ENCODE measurements around the gene TFDP1. TPM values are rescaled to one million over a fixed set of nuclear protein-coding genes. Genes with fewer than 3 reads are reported as not detected.

Gene TFDP1
- total RNA-seq, 4 donors from 2014 or later, result 48.0 to 84.2 (median 53.9) TPM

DNA sequence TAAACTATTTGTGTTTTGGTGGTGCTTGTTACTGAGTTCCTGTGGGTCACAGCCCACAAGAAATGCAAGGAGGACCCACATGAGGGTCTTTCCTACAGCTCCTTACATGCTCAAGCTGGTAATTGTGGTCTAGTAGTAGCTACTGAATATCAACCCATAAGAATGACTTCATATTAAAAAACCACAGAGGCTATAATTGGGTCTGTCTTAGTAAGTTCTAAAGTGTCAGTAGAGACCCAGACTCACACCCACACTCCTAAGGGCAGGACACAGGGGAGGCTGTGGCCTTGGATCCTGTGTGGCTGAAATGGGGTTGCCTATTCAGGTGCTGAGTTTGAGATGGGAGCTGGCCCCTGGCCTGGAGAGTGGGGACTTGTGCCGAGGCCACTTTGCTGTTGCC, 19.6 kb downstream of the TFDP1 start:
- Histone ChIP-seq H3K27me3 (no peaks in the 10 kb centered on the region), H3K4me3 (replicated peaks in 1 of 3) (no peak overlapping the region), H3K4me1 (no peaks in the 10 kb centered on the region), H3K36me3 (no peaks in the 10 kb centered on the region), H3K9me3 (no peaks in the 10 kb centered on the region), H3K27ac (no peak overlapping the region)
- DNase-seq, result no peak
- intact Hi-C loops (cut with DNase I), result no loop called here
- WGBS, 2 donors, result 60 to 100% methylated on average over 1 of the region's 1 CpG
- TF ChIP-seq, protein P1, sequence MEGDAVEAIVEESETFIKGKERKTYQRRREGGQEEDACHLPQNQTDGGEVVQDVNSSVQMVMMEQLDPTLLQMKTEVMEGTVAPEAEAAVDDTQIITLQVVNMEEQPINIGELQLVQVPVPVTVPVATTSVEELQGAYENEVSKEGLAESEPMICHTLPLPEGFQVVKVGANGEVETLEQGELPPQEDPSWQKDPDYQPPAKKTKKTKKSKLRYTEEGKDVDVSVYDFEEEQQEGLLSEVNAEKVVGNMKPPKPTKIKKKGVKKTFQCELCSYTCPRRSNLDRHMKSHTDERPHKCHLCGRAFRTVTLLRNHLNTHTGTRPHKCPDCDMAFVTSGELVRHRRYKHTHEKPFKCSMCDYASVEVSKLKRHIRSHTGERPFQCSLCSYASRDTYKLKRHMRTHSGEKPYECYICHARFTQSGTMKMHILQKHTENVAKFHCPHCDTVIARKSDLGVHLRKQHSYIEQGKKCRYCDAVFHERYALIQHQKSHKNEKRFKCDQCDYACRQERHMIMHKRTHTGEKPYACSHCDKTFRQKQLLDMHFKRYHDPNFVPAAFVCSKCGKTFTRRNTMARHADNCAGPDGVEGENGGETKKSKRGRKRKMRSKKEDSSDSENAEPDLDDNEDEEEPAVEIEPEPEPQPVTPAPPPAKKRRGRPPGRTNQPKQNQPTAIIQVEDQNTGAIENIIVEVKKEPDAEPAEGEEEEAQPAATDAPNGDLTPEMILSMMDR (IDR thresholded peaks at IDR 0.05), result no peak
- no peak for TF ChIP-seq POLR2A (IDR thresholded peaks at IDR 0.05)

DNA sequence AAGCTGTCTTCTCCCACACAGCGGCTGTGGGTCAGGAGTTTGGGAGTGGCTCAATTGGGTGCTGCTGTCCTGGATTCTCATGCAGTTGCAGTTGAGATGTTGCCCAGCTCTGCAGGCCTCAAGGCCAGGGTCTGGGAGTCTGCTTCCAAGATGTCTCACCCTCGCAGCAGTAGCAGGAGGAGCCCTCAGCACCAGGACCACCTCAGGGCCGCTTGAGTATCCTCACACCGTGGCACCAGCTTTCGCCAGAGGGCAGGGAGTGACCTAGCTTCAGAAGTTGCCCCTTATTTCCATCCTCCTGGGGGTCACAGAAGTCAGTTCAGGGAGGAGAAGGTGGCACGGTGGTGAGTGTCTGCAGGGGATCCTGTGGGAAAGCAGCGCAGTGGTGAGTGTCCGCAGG, 20.9 kb downstream of the TFDP1 start:
- no peaks in the 10 kb centered on the region for H3K27me3 ChIP-seq
- DNase-seq, result no peak
- H3K27ac ChIP-seq, result no peak overlapping the region
- no peak overlapping the region for H3K4me3 ChIP-seq (replicated peaks in 1 of 3)
- H3K9me3 ChIP-seq, result no peaks in the 10 kb centered on the region
- intact Hi-C loops (cut with DNase I), result no loop called here
- TF ChIP-seq, protein P1 (IDR thresholded peaks at IDR 0.05), result no peak
- TF ChIP-seq POLR2A (IDR thresholded peaks at IDR 0.05), result no peak
- no peaks in the 10 kb centered on the region for H3K4me1 ChIP-seq
- WGBS, 2 donors, result 96 to 100% methylated on average over 7 to 8 of the region's 8 CpGs
- H3K36me3 ChIP-seq, result no peaks in the 10 kb centered on the region

DNA sequence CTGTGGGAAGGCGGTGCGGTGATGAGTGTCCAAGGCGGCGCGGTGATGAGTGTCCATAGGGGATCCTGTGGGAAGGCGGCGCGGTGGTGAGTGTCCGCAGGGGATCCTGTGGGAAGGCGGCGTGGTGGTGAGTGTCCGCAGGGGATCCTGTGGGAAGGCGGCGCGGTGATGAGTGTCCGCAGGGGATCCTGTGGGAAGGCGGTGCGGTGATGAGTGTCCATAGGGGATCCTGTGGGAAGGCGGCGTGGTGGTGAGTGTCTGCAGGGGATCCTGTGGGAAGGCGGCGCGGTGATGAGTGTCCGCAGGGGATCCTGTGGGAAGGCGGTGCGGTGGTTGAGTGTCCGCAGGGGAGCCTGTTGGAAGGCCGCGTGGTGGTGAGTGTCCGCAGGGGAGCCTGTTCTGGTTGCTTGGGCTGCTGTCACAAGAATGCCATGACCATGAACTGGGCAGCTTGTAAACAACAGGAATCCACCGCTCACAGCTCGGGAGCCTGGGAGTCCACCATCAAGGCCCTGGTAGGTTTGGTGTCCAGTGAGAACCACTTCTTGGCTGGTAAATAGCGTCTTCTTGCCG, 21.4 kb downstream of the TFDP1 start:
- no peaks in the 10 kb centered on the region for H3K9me3 ChIP-seq
- H3K4me3 ChIP-seq (replicated peaks in 1 of 3), result no peak overlapping the region
- DNase-seq, result no peak
- no peaks in the 10 kb centered on the region for H3K27me3 ChIP-seq
- no peak for TF ChIP-seq POLR2A (IDR thresholded peaks at IDR 0.05)
- TF ChIP-seq, protein P1 (IDR thresholded peaks at IDR 0.05), result no peak
- H3K27ac ChIP-seq, result no peak overlapping the region
- WGBS, 2 donors, result 95 to 96% methylated on average over 34 of the region's 34 CpGs
- H3K36me3 ChIP-seq, result peaks cover 0 to 3% of the 10 kb centered on the region in 2 donors
- intact Hi-C loops (cut with DNase I), result no loop called here
- no peaks in the 10 kb centered on the region for H3K4me1 ChIP-seq

GRCh38 chr13:113607056-113607888, 22.7 kb downstream of the TFDP1 start:
- Histone ChIP-seq H3K4me3 (replicated peaks in 1 of 3) (no peak overlapping the region), H3K27me3 (no peaks in the 10 kb centered on the region), H3K27ac (no peak overlapping the region), H3K36me3 (peaks cover 0 to 4% of the 10 kb centered on the region in 2 donors), H3K4me1 (no peaks in the 10 kb centered on the region), H3K9me3 (no peaks in the 10 kb centered on the region)
- intact Hi-C loops (cut with DNase I), result no loop called here
- 84 to 87% methylated on average over 23 to 28 of the region's 28 CpGs for whole genome bisulfite sequencing, 2 donors
- no peak for DNase-seq
- TF ChIP-seq, protein P1 (IDR thresholded peaks at IDR 0.05), result no peak
- no peak for TF ChIP-seq POLR2A (IDR thresholded peaks at IDR 0.05)

All from thyroid gland (tissue), 4 donors.